Loucy (cell line): ENCODE results near the gene AKAIN1.

Experiments used
- EZH2phosphoT487 ChIP-seq: fragments of 200-600 bp; IDR thresholded peaks from 2 replicates; pipeline ENCODE4 v1.6.1; 2018; ENCODE audit warnings: antibody characterized with exemption, mild to moderate bottlenecking, moderate library complexity, borderline replicate concordance
- TF ChIP-seq, protein P1 (sequence below): fragments of 200-600 bp; sonication (generic); conservative IDR thresholded peaks from 2 replicates; pipeline ENCODE4 v1.5.1; 2014; ENCODE audit warnings: mild to moderate bottlenecking, antibody characterized with exemption, low read length

DNA sequence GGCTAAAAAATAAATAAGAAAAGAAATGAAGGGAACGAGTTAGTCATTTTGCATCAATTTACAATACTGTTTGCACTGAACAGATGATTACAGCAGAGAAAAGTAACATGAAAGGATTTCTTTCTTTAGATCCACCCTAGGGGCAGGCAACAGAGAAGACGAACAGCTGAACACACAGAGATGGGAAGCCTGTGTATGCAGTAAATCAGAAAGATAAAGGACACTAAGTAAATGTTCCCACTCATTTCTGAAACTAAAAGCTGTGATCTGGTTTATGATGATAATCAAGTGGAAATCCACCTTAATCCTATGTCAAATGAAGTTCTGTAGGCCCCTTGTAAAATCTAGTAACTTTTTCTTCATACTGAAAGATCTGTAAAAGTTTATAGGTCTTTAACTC, 54.2 kb downstream of the AKAIN1 start:
- TF ChIP-seq, protein P1, sequence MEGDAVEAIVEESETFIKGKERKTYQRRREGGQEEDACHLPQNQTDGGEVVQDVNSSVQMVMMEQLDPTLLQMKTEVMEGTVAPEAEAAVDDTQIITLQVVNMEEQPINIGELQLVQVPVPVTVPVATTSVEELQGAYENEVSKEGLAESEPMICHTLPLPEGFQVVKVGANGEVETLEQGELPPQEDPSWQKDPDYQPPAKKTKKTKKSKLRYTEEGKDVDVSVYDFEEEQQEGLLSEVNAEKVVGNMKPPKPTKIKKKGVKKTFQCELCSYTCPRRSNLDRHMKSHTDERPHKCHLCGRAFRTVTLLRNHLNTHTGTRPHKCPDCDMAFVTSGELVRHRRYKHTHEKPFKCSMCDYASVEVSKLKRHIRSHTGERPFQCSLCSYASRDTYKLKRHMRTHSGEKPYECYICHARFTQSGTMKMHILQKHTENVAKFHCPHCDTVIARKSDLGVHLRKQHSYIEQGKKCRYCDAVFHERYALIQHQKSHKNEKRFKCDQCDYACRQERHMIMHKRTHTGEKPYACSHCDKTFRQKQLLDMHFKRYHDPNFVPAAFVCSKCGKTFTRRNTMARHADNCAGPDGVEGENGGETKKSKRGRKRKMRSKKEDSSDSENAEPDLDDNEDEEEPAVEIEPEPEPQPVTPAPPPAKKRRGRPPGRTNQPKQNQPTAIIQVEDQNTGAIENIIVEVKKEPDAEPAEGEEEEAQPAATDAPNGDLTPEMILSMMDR = no peak
- no peak for TF ChIP-seq EZH2phosphoT487
